Posterior vena cava (tissue), 2 donors: ENCODE results near the gene DCAF10. TPM values are rescaled to one million over a fixed set of nuclear protein-coding genes. Genes with fewer than 3 reads are reported as not detected.
"Not testable (repeated sequence)": the region's sequence is repeated elsewhere in the genome, so short reads cannot be mapped to it uniquely, and the experiment has no call there.

Source experiments
- DNase-seq: peaks from one replicate; pipeline ENCODE4 v3.0.0-alpha.2; 2020; ENCODE audit warnings: low spot score
- intact Hi-C, 2 donors: fragments of 100-400 bp; cut with DNase I; formaldehyde crosslinking; loops; one replicate each; pipeline versions ENCODE4 v1.14.1 to v1.14.2; 2022 to 2023
- total RNA-seq, 2 donors: library from RNA; stranded (reverse); fragmentation: NEBNext Ultra II Directional; extraction: Animal tissue kit (Norgen Biotek cat#: 25700); gene quantifications; one replicate each; pipeline ENCODE4 v1.2.1, GENCODE V29; 2021
- donor health status: DM: yes; HTN: yes; CAD: no.
- donor health status: DM: yes; HTN: yes; CAD: no.

DCAF10 gene
- total RNA-seq, 2 donors from 2014 or later = 23.2 to 27.7 TPM

DNA sequence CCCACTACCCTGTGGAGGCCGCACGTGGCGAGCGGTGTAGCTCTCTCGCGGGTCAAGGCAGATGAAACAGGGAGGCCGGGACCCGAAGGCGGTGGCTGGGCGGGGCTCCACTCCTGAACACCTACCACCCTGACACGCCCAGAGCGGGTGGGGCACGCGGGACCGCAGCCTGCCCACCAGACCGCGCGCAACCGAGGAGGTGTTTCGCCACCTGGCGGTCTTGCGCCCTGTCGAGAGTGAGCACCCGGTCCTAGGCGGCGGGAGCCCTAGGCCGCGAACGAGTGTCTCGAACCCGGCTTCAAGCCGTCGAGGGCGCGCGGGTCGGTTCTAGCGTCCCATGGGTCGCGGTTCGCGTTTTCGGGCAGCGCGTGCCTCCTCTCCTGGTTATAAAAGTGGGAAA lies 13.5 kb upstream of the DCAF10 start:
- DNase-seq = peak; percentile 78
- intact Hi-C loops = no loop called here

DNA sequence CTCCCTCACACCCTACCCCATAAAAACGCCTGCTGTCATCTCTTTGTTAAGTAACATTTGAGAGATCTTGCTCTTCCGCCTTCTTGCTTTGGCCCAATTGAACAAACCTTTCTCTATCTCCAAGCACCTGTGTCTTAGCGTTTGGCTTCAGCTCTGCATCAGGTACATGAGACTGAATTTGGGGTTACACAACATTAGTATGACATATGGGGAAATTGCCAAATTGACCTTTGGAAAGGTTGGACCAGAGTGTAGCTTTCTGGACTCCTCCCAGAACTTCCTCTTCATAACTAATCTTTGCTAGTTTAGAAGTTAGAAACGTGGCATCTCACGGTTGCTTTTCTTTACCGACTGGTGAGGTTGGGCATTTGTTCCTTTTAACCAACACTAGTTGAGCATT lies 12.3 kb upstream of the DCAF10 start:
- DNase-seq = no peak
- intact Hi-C loops = no loop called here

DNA sequence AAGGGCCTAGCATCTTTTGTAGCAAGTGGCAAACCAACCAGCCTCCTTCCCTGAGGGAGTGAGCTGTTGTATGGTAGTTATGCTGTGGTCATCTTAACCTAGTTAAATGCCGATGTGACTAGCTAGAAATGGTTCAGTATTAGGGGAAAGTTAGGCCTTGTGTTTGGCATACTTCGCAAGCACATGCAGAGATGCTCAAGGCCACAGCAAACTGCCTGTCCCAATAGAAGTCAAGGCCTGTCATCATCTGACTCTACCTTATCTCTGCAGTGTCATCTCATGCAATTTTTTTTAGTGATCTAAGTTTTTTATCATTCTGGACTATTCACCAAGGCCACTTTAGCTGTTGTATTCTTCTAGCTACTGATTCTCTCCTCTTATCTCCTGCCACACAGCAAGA lies 10.5 kb upstream of the DCAF10 start:
- DNase-seq = no peak
- intact Hi-C loops = no loop called here

DNA sequence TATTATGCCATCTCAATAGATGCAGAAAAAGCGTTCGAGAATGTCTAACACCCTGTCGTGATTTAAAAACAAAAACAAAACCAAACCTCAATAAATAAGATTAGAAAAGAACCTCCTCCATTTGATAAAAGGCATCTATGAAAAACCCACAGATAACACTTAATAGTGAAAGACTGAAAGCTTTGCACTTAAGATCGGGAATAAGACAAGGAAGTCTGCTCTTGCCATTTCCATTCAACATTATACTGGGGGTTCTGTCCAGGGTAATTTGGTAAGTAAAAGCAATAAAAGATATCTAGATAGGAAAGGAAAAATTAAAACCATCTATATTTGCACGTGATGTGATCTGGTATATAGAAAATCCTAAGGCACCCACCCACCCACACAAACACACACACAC lies 8.5 kb upstream of the DCAF10 start:
- intact Hi-C loops = no loop called here
- no peak for DNase-seq

DNA sequence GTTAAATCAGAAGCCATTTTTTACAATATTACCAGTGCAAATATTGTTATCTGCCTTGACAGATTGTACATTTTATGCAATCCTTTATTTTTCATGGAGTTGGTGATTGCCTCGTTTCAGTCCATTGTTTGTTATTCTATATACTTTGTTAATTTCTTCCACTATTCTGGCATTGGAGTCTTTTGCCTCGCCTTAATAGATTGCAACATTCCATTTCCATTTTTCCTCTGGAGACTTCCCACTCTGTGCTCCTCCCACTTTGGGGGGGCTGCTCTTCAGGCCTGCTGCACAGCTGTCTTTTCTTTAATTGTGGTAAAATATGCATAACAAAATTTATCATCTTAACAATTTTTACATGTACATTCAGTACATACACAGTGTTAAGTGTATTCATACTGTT lies 4.4 kb upstream of the DCAF10 start:
- no peak for DNase-seq
- intact Hi-C loops = no loop called here

DNA sequence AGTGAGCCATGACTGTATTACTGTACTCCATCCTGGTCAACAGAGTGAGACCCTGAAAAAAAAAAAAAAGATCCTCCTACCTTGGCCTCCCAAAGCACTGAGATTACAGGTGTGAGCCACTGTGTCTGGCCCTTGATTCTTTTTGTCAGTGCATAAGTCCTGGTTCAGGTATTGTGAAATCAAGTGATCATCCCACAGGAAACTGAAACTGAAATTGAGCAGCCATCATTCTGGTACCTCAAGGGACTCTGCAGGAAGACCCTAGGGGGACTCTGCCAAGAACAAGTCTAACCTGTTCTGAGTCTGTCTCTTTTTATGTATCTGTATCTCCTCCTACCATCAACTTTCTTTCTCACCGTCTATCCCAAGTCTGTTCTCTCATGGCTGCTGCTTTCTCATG lies 1.9 kb upstream of the DCAF10 start:
- no peak for DNase-seq
- intact Hi-C loops = no loop called here

DNA sequence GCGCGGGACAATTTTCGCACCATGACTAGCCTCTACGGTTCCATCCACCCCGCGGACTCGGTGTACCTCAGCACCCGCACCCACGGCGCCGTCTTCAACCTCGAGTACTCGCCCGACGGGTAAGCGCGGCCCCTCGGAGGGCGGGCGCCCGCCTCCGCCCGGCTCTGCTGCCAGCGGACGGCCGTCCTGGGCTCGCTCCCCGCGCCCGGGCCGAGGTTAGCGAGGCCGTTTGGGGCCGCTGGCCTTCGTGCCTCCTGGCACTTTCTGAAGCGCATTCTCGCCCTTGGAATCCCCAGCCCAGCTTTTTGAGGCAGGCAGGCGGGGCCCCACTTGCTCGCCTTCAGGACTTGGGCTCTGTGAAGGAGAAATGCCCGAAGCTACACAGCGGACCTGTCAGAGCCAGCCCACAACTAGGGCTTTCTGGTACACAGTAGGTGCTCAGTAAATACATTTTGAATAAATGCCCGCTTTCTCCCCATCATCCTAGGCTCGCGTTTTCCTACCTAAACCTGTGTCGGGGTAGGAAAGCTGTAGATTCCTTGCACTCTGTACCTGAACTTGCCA lies 772 bp downstream of the DCAF10 start:
- DNase-seq = peak; percentile 85
- intact Hi-C loops = no loop called here

DNA sequence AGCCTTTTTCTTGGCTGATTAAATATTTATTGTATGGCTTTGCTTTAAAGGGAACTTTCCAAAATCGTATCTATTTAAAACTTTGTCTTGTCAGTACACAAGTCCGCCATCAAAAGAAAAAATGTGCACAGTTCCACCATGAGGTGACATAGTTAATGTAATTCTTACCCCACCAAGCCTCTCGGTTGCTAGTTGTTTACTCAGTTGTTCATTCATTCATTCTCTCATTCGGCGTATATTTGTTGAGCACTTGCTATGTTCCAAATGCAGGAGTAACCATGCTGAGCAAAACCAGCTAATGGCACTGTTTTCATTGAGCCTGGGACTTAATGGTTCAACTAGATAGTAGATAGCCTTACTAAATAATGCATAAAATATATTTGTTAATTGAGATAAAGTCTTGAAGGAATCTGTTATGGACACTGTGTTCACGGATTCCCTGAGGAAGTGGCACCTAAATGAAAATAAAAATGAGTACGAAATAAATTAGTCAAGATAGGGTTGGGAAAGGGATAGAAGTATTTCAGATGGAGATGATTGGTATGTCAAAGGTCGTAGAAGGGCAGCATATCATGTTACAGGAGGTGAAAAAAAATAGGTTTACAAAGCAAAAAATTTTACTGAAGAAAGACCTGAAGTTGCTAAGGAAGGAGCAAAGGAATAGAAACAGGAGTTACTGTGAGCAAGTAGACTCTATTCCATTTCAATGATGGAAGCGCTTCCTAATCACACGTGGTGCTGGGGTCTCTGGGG lies 1.5 kb downstream of the DCAF10 start:
- no peak for DNase-seq
- intact Hi-C loops = no loop called here

DNA sequence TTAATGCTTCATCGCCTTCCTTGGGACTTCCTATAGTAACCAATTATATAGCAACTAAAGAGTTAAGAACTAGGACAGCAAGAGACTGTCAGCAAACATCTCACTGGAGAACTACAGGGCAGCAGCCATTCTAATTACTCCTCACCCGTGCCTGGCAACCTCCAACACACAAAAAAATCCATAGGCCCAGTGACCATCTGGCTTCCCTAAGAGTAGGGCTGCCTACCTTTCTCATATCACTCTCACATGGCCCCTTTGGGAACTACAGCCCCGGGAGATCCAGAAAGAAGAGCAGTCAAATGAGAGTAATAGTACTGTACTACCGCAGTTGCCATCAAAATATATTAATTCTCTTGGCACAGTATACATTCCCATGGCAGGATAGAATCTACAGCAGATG lies 5.7 kb downstream of the DCAF10 start:
- intact Hi-C loops = no loop called here
- no peak for DNase-seq

DNA sequence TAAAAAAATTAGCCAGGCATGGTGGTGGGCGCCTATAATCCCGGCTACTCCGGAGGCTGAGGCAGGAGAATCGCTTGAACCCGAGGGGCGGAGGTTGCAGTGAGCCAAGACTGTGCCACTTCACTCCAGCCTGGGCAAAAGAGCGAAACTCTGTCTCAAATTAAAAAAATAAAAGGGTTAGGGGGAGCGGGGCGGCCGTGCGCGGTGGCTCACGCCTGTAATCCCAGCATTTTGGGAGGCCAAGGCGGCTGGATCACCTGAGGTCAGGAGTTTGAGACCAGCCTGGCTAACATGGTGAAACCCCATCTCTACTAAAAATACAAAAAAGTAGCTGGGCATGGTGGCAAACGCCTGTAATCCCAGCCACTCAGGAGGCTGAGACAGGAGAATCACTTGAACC lies 9.1 kb downstream of the DCAF10 start:
- DNase-seq, intact Hi-C loops: not testable (repeated sequence)

DNA sequence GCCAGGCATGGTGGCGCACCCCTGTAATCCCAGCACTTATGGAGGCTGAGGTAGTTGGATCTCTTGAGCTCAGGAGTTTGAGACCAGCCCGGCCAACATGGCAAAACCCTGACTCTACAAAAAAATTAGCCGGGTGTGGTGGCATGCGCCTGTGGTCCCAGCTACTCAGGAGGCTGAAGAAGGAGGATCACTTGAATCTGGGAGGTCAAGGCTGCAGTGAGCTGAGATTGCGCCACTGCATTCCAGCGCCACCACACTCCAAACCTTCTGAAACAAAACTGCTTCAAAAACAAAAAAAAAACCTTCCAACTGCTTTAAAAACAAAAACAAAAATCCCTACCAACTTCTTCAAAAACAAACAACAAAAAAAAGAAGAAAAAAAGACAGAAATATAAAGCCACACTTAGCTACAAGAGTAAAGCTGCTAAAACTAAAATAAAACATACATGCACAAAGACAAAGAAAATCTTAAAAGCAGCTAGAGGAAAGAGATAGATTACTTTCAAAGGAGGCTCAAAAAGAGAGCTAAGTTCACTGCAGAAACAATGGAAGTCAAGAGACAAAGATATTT lies 11.4 kb downstream of the DCAF10 start:
- intact Hi-C loops = no loop called here
- DNase-seq = no peak

DNA sequence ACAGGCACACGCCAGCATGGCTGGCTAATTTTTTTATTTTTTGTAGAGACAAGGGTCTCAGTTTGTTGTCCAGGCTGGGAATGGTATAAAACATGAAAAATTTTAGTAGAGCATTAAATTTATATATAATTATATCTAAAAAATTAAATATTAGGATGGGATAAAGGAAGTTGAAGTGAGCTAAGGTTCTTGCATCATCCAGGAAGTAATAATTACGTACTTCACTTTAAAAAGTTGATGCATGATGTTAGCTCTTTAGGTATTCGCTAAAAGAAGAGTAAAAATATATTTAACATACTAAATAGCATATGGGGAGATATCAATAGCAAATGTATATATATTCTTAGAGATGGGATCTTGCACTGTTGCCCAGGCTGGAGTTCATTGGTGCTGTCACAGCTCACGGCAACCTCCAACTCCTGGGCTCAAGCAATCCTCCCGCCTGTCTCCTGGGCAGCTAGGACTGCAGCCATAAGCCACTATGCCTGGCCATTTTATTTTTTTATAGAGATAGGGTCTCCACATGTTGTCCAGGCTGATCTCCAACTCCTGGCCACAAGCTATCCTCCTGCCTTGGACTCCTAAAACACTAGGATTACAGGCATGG lies 12.3 kb downstream of the DCAF10 start:
- intact Hi-C loops = no loop called here
- DNase-seq = no peak

DNA sequence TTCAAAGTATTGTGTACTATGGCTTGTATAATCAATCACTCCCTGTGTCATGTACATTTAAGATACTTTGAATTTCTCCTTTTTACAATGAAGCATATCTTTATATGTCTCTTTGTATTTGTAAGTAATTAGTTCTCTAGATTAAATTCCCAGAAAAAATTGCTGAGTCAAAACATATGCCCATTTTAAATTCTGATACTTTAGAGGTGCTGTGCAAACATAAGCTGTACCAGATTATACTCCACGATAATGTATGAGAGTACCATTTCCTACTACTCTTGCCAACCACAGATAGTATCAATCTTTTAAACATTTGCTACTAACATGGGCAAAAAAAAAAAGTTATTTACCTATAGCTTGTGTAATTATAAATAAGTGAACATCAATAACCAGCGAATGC lies 18.3 kb downstream of the DCAF10 start:
- intact Hi-C loops = no loop called here

DNA sequence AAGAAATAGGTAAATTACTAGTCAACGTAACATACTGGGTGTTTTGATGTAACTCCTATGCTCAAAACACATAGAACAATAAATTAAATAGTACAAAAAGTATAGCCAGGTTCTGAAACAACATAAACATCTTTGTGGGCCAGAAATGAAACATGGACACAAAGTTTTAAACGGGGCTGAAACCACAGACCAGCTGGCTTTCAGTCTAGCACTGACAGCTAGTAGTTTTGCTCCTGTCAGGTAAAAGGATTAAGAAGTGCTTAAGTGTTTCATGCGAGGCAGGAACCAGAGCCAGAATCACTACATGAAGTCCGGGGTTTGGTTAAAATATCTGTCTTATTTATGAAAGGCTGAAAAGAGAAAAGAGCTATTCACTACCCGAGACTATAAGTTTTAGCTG lies 19.5 kb downstream of the DCAF10 start:
- no peak for DNase-seq
- intact Hi-C loops = no loop called here

More for the DNA sequence above, 18.3 kb downstream of the DCAF10 start:
- no peak for DNase-seq

DNA sequence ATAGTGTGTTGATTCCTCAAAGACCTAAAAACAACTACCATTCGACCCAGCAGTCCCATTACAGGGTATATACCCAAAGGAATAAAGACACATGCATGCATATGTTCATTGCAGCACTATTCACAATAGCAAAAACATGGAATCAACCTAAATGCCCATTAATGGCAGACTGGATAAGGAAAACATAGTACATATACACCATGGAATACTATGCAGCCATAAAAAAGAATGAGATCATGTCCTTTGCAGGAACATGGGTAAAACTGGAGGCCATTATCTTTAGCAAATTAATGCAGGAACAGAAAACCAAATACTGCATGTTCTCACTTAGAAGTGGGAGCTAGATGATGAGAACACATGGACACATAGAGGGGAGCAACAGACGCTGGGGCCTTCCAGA lies 24.6 kb downstream of the DCAF10 start:
- intact Hi-C loops, DNase-seq: not testable (repeated sequence)

DNA sequence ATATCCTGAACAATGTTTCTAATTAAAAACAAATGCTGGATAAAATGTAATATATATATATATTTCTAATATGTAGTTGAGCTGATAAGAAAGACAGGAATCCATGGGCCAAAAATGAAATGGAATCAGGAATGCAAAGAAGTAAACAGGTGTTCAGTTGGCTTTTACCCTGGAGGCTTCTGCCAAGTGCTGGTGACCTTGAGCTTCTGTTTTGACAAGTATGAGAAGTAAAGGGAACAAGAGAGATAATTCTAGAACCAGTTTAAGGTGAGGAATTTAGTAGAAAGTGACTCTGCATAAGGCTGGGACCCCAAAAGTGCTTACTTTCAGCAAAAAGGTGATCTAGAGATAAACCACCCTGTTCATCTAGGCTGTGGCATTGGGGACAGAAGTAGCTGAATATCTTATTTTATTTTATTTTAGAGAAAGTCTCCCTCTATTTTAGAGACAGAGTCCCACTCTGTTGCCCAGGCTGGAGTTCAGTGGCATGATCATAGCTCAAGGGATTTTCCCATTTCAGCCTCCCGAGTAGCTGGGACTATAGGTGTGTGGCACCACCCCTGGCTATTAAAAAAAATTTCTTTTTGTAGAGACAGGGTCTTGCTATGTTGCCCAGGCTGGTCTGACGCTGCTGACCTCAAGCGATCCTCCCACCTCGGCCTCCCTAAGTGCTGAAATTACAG lies 27.0 kb downstream of the DCAF10 start:
- DNase-seq = no peak
- intact Hi-C loops = no loop called here

DNA sequence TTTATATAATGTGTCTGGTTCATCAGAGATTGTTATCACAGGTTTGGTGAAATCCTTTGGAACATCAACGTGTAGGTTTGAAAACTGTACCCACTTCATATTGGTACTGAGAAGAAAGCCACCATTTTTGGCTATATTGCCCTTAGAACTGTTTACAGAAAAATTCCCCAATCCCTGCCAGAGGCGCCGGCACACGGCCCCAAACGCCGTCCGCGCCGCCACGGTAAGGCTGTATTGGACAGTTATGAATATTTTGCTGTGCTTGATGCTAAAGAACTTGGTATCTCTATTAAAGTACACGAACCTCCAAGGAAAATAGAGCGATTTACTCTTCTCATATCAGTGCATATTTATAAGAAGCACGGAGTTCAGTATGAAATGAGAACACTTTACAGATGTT lies 35.2 kb downstream of the DCAF10 start:
- intact Hi-C loops = no loop called here
- no peak for DNase-seq

DNA sequence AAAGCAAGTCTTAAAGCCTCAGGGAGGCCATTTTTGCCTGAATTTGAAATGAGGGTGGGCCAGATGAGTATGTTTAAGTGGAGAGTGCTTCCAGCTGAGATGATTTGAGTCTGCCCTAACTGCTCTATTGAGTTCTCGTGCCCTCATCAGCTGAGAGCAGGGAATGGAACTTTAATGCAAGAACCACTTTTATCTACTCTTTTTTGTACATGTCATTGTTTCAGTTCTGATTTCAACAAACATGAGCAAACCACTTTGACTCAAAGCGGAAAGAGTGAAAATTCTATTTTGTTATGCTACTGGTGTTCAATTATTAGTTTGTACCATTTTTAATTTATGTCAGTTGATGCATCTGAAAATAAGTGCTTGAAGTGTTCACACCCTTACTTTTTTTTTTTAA lies 35.8 kb downstream of the DCAF10 start:
- intact Hi-C loops = no loop called here
- no peak for DNase-seq

DNA sequence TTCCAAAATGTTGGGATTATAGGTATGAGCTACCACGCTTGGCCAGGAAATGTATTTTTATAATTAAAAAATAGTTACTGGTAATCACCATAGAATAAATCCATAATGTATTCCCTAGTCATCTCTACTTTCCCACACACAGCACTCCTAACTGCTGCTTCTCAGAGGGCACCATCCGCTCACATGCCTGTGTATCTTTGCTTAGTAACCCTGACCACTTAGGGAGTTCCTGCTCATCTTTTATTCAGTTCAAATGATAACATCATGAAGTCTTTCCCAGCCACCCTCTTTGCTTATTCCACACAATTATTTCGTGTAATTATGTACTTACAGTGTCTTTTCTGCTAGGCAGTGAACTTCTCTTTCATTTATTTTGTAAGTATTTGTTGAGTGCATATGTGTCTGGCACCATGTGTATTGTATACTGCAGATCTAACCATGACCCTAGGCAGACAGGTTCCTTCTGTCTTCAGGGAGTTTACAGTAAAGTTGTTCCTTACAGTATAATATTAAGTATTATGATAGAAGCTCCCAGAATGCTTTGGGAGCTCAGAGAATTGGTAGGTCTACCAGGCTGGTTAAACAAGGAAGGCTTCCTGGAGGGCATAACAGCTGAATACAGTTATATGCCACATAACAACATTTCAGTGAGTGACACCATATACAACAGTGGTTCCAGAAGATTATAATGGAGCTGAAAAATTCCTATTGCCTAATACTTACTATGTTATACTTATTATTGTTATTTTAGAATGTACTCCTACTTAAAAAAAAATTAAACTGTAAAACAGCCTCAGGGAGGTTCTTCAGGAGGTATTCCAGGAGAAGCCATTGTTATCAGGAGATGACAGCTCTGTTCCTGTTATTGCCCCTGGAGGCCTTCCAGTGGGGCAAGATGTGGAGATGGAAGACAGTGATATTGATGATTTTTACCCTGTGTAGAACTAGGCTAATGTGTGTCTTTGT lies 39.2 kb downstream of the DCAF10 start:
- DNase-seq = no peak
- intact Hi-C loops = no loop called here
